ENCODE results near the gene OTUD5. TPM values are rescaled to one million over a fixed set of nuclear protein-coding genes. Genes with fewer than 3 reads are reported as not detected.

The OTUD5 gene
- total and polyA plus RNA-seq, 2 donors from 2014 or later = 40.2 to 56.2 TPM

GRCh38 chrX:48936429-48937053, 20.9 kb downstream of the OTUD5 start:
- intact Hi-C loops (cut with DNase I) = no loop called here
- FAIRE-seq (no peak), DNase-seq (no peak)
- Histone ChIP-seq H3K27me3 (ENCODE audit: control insufficient read depth, insufficient read depth, low read length) (no peaks in the 10 kb centered on the region), H3K27ac (ENCODE audit: low read depth in 2 of 2, low read length in 2 of 2) (no peak overlapping the region), H3K4me3 (ENCODE audit: low read length in 3 of 3) (no peak overlapping the region), H3K4me1 (ENCODE audit: control insufficient read depth in 2 of 3, insufficient read depth in 2 of 3, low read depth in 1 of 3, low read length in 3 of 3) (peaks cover 0 to 9% (median 0%) of the 10 kb centered on the region in 3 donors), H3K9me3 (ENCODE audit: control insufficient read depth in 2 of 3, insufficient read depth in 1 of 3, low read length in 3 of 3) (no peaks in the 10 kb centered on the region), H3K9ac (ENCODE audit: low read length in 3 of 3) (no peak overlapping the region), H3K36me3 (ENCODE audit: control insufficient read depth in 2 of 3, insufficient read depth in 3 of 3, low read length in 3 of 3) (peaks cover 0 to 29% (median 2%) of the 10 kb centered on the region in 3 donors)
- TF ChIP-seq CTCF (IDR thresholded peaks at IDR 0.05; ENCODE audit: borderline replicate concordance, extremely low read depth, insufficient read depth) = no peak

- peaks cover 2 to 26% (median 2%) of the 10 kb centered on the region in 3 donors for H3K36me3 ChIP-seq (ENCODE audit: control insufficient read depth in 2 of 3, insufficient read depth in 3 of 3, low read length in 3 of 3)
These were observed 22.1 kb downstream of the OTUD5 start for GRCh38 chrX:48935301-48935670.

GRCh38 chrX:48934581-48935300, 22.7 kb downstream of the OTUD5 start:
- FAIRE-seq = no peak
- H3K36me3 ChIP-seq (ENCODE audit: control insufficient read depth in 2 of 3, insufficient read depth in 3 of 3, low read length in 3 of 3) = peaks cover 2 to 27% (median 2%) of the 10 kb centered on the region in 3 donors
- H3K9ac ChIP-seq (ENCODE audit: low read length in 3 of 3) = no peak overlapping the region
- intact Hi-C loops (cut with DNase I) = no loop called here
- no peaks in the 10 kb centered on the region for H3K9me3 ChIP-seq (ENCODE audit: control insufficient read depth in 2 of 3, insufficient read depth in 1 of 3, low read length in 3 of 3)
- no peak overlapping the region for H3K27ac ChIP-seq (ENCODE audit: low read depth in 2 of 2, low read length in 2 of 2)
- no peaks in the 10 kb centered on the region for H3K27me3 ChIP-seq (ENCODE audit: control insufficient read depth, insufficient read depth, low read length)
- DNase-seq = no peak
- H3K4me3 ChIP-seq (ENCODE audit: low read length in 3 of 3) = no peak overlapping the region
- no peaks in the 10 kb centered on the region for H3K4me1 ChIP-seq (ENCODE audit: control insufficient read depth in 2 of 3, insufficient read depth in 2 of 3, low read depth in 1 of 3, low read length in 3 of 3)
- TF ChIP-seq CTCF (IDR thresholded peaks at IDR 0.05; ENCODE audit: borderline replicate concordance, extremely low read depth, insufficient read depth) = no peak

More at GRCh38 chrX:48935301-48935670, 22.1 kb downstream of the OTUD5 start:
- intact Hi-C loops (cut with DNase I) = no loop called here
- Histone ChIP-seq H3K27me3 (ENCODE audit: control insufficient read depth, insufficient read depth, low read length) (no peaks in the 10 kb centered on the region), H3K4me3 (ENCODE audit: low read length in 3 of 3) (no peak overlapping the region), H3K9ac (ENCODE audit: low read length in 3 of 3) (no peak overlapping the region), H3K9me3 (ENCODE audit: control insufficient read depth in 2 of 3, insufficient read depth in 1 of 3, low read length in 3 of 3) (no peaks in the 10 kb centered on the region), H3K4me1 (ENCODE audit: control insufficient read depth in 2 of 3, insufficient read depth in 2 of 3, low read depth in 1 of 3, low read length in 3 of 3) (peaks cover 0 to 3% (median 0%) of the 10 kb centered on the region in 3 donors), H3K27ac (ENCODE audit: low read depth in 2 of 2, low read length in 2 of 2) (no peak overlapping the region)
- no peak for FAIRE-seq
- no peak for TF ChIP-seq CTCF (IDR thresholded peaks at IDR 0.05; ENCODE audit: borderline replicate concordance, extremely low read depth, insufficient read depth)
- DNase-seq = no peak
